Measurements from ENCODE around the gene CIZ1. TPM values are rescaled to one million over a fixed set of nuclear protein-coding genes. Genes with fewer than 3 reads are reported as not detected.
A peak's percentile ranks its signal among the peaks of the same experiment; 100 is the strongest.

The CIZ1 gene
- total RNA-seq, 2 donors from 2014 or later: 55.2 to 94.0 TPM

DNA sequence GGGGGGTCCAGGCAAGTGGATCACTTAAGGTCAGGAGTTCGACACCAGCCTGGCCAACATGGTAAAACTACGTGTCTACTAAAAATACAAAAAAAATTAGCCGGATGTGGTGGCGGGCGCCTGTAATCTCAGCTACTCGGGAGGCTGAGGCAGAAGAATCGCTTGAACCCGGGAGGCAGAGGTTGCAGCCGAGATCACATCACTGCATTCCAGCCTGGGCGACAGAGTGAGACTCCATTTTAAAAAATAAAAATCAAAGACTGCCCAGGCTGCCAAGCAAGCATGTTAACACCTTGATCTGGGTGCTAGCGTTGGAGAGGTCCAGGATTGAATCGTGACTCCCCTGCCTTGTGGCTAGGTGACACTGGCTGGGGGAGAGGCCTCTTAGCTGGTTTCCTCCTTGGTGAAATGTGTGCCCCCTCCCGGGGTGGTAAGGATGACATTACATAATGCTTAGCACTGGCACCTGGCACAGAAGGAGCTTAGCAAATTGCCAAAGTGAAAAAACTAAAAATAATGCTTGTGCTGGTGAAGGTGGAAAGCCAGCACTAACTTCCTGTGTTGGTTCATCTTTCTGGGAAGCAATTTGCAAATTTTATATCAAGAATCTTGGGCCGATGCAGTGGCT is 2.2 kb upstream of the CIZ1 start:
- Histone ChIP-seq H3K4me1 (replicated peaks) (peaks cover 11% of the 10 kb centered on the region), H3K27me3 (replicated peaks; ENCODE audit: insufficient read depth) (no peaks in the 10 kb centered on the region), H3K27ac (peak overlapping the region; percentile 83 to 86), H3K9me3 (no peaks in the 10 kb centered on the region), H3K4me3 (no peak overlapping the region), H3K36me3 (no peaks in the 10 kb centered on the region)
- TF ChIP-seq, protein P1, sequence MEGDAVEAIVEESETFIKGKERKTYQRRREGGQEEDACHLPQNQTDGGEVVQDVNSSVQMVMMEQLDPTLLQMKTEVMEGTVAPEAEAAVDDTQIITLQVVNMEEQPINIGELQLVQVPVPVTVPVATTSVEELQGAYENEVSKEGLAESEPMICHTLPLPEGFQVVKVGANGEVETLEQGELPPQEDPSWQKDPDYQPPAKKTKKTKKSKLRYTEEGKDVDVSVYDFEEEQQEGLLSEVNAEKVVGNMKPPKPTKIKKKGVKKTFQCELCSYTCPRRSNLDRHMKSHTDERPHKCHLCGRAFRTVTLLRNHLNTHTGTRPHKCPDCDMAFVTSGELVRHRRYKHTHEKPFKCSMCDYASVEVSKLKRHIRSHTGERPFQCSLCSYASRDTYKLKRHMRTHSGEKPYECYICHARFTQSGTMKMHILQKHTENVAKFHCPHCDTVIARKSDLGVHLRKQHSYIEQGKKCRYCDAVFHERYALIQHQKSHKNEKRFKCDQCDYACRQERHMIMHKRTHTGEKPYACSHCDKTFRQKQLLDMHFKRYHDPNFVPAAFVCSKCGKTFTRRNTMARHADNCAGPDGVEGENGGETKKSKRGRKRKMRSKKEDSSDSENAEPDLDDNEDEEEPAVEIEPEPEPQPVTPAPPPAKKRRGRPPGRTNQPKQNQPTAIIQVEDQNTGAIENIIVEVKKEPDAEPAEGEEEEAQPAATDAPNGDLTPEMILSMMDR (IDR thresholded peaks at IDR 0.05): no peak
- no peak for TF ChIP-seq POLR2A (IDR thresholded peaks at IDR 0.05)
- TF ChIP-seq POLR2AphosphoS5 (IDR thresholded peaks at IDR 0.05): no peak
- WGBS: 85% methylated on average over 14 of the region's 14 CpGs
- intact Hi-C loops (cut with DNase I): loop anchor here (10.0 kb wide), 1 partner anchor 81 kb away; the partner anchor contains the start of genes GOLGA2 and SWI5
- no peak for DNase-seq (ENCODE audit: low spot score)

- TF ChIP-seq, protein P1 (IDR thresholded peaks at IDR 0.05): peak in 3 of 4 experiments; percentile 45 to 63 (median 60)
- TF ChIP-seq POLR2A (IDR thresholded peaks at IDR 0.05) (peak; percentile 57), POLR2AphosphoS5 (IDR thresholded peaks at IDR 0.05) (peak; percentile 72)
- no peaks in the 10 kb centered on the region for H3K9me3 ChIP-seq
- intact Hi-C loops (cut with DNase I): loop anchor here (10.0 kb wide), 1 partner anchor 82 kb away; the partner anchor contains the start of genes GOLGA2 and SWI5
- H3K4me3 ChIP-seq: peak overlapping the region; percentile 86 to 97
- H3K4me1 ChIP-seq (replicated peaks): peaks cover 11% of the 10 kb centered on the region
- H3K36me3 ChIP-seq: no peaks in the 10 kb centered on the region
- H3K27ac ChIP-seq: peak overlapping the region; percentile 83 to 86
- no peaks in the 10 kb centered on the region for H3K27me3 ChIP-seq (replicated peaks; ENCODE audit: insufficient read depth)
- WGBS: 21% methylated on average over 56 of the region's 56 CpGs
- peak; percentile 86 for DNase-seq (ENCODE audit: low spot score)
These were observed 1.4 kb upstream of the CIZ1 start for GRCh38 chr9:128192601-128193371.

- TF ChIP-seq, protein P1 (IDR thresholded peaks at IDR 0.05): no peak
- TF ChIP-seq POLR2A (IDR thresholded peaks at IDR 0.05) (no peak), POLR2AphosphoS5 (IDR thresholded peaks at IDR 0.05) (no peak)
- Histone ChIP-seq H3K9me3 (no peaks in the 10 kb centered on the region), H3K27me3 (replicated peaks; ENCODE audit: insufficient read depth) (no peaks in the 10 kb centered on the region), H3K36me3 (no peaks in the 10 kb centered on the region), H3K27ac (peak overlapping the region; percentile 83 to 86), H3K4me1 (replicated peaks) (peaks cover 11% of the 10 kb centered on the region), H3K4me3 (peak overlapping the region; percentile 86 to 97)
- intact Hi-C loops (cut with DNase I): loop anchor here (10.0 kb wide), 1 partner anchor 84 kb away; the partner anchor contains the start of genes GOLGA2 and SWI5
- WGBS: 18% methylated on average over 28 of the region's 32 CpGs
- DNase-seq (ENCODE audit: low spot score): no peak
These were observed 611 bp downstream of the CIZ1 start for GRCh38 chr9:128190516-128191405.

DNA sequence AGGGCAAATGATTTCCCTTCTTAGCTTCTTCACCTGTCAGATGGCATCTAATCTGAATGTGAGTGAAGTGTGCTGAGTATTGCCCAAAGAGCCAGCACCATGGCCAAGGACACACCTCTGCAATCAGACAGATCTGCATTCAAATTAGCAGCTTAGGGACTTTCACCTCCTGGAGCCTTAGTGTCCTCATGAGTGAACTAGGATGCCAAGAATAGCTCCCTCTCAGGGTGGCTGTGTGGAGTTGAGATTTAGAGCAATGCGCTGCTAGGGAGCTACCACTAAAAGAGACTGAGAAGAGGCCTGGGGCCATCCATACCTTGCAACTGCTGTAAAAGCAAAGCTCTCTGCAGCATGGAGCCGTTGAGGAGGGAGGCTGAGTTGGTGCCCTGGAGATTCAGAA is 1.4 kb downstream of the CIZ1 start:
- Histone ChIP-seq H3K9me3 (no peaks in the 10 kb centered on the region), H3K36me3 (peaks cover 0 to 7% of the 10 kb centered on the region in 2 donors), H3K27me3 (replicated peaks; ENCODE audit: insufficient read depth) (no peaks in the 10 kb centered on the region), H3K27ac (no peak overlapping the region), H3K4me1 (replicated peaks) (peaks cover 11% of the 10 kb centered on the region), H3K4me3 (peak overlapping the region in 1 of 2 donors; percentile 97)
- intact Hi-C loops (cut with DNase I): loop anchor here (10.0 kb wide), 1 partner anchor 85 kb away; the partner anchor contains the start of genes GOLGA2 and SWI5
- TF ChIP-seq POLR2AphosphoS5 (IDR thresholded peaks at IDR 0.05) (no peak), POLR2A (IDR thresholded peaks at IDR 0.05) (no peak)
- TF ChIP-seq, protein P1 (IDR thresholded peaks at IDR 0.05): no peak
- 44% methylated on average over 2 of the region's 2 CpGs for WGBS
- DNase-seq (ENCODE audit: low spot score): no peak
